HG02970 (cell line): ENCODE results near the gene KCNE1.

ENCODE experiments used
- ATAC-seq: cut with Tn5 transposase; IDR thresholded peaks from one replicate; pipeline ENCODE4 v1.9.1; 2021; ENCODE audit warnings: mild to moderate bottlenecking, moderate library complexity, moderate number of reproducible peaks; ENCODE audit not compliant: unreplicated experiment, low FRiP score

KCNE1 gene

DNA sequence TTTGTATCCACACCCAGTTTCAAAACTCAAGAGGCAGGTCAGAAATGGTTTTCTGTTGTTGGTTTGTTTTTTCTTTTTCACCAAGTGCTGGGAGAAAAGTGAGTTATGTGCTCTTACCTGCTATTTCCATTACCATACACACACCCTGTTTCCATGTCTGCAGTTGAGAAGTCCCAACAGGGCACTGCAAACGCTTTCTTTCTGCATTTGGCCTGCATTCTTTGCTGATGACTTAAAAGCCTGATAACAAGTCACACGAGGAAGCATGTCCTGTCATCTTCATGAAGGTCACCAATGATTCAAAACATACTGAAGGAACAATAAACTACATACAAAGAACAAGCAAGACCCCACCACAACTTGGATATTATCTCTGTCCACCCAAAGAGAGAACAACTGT lies 24.8 kb upstream of the KCNE1 start:
- ATAC-seq = no peak

DNA sequence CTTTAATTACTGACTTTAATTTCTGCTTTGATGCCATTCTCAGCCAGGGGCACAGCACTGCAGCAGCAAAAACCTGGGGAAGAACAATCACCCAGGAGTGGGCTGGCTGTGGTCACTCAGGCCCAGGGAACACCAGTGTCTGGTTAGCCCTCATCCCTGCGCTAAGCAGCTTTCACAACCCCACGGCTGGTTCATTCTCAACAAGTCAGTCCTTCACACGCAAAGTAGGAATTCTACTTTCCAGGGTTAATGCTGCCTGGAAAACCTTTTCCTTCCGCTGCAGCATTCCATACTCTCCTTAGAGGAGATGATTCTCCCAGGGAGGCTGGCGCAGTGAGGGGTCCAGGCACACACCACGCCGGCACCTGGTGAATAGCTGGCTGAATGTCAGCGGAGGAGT lies 24.3 kb upstream of the KCNE1 start:
- ATAC-seq = no peak

DNA sequence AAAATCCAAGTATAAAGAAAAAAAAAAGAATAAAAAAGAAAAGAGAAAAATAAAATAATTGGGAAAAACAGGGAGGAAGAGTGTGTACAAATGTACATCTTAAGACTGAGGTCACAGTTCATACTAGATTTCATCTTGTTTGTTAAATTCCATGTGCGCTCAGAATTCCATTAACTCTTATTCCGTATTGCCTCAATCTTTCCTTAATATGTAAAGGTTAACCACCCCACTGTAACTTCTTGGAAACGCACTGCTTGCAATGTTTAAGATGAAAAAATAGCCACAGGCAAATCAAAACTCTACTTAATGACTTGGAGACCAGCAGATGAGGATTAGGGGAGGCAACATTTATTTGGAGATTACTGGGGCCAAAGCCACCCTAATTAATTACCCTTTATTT lies 23.9 kb upstream of the KCNE1 start:
- no peak for ATAC-seq

DNA sequence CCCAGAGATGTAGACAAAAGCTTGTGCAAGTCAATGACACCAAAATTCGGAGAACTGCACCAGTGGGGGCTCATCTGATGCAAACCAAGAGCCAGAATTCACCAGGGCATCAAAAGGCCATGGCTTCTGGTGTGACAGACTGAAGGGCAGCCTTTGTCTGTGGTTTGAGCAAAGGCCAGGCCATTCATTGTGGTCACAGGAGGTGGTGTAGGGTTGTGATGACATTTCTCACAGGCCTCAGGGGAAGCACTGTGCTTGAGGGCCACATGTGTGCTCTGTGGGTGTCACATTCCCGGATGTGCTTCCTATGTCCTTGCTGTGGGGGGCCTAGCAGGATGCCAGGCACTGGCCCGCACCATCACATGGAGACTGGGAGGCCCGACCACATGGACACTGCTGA lies 22.5 kb upstream of the KCNE1 start:
- ATAC-seq = no peak

DNA sequence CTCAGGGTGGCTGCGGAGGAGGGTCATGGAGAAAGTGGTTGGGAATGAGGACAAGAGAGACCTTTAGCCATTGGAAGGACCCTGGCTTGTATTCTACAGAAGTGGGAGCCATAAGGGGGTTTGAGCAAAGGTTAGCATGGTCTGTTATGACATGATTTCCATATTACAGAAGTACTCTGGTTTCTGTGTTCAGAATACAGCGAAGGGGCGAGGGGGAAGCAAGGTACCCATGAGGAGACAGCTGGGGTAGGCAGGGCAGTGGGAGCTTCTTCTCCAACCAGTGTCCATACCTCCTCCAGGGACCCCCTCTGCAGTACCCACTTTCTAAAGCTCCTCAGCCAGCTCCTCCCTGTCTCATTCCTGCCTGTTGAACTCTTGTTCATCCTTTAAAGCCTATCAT lies 21.9 kb upstream of the KCNE1 start:
- ATAC-seq = no peak

DNA sequence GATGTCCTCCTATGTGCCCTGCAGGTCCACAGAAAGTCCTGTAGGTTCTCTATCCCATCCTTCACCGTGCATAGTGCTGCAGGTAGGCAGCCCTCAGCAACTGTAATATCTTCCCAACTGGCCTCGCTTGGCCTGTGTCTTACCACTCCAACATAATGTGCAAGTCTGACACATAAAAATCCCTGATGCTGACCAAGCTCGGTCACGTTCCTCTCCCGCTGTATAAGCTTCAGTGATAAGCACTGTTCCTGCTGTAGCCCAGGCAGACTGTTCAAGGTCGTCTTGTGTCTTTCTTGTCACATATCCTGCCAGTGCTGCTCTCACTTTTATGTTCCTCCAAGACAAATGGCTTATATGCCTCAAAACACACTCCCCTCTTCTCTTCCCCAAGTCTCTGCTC lies 19.4 kb upstream of the KCNE1 start:
- ATAC-seq = no peak

DNA sequence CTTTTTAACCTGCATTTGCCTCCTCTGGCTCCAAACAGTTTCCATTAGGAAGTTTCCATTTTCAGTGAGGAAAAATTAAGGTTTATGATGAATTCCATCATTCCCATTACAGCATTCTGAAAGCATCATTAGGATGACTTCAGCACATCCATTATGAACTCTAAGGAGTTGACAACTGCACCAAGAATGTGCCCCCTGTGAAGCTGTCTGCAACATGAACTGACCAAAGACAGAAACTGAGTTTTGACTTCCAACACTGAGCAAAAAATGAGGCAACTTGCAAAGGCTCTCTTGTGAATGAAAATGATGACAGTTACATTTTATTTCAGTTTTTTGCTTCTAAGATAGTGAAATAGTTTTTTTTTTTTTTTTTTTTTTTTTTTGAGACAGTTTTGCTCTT lies 18.3 kb upstream of the KCNE1 start:
- no peak for ATAC-seq

DNA sequence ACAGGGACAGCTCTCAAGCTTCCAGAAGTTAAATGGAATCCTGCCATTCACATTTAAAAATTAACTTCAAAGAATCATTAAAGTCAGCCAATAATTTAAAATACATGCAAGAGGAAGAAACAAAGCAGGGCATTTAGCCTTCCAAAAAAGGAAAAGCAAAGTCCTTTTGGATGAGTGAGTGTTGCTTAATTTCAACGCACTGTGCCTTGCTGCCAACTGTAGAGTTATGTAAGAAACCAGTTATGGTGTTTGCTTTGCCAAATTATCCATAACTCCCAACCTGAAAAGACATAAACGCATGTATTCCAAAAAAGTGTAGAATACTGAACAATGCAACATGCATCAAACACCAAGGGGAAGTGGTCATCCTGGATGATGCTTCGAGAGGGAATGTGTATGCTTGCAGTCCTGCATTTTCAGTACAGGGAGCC lies 16.1 kb upstream of the KCNE1 start:
- ATAC-seq = no peak

DNA sequence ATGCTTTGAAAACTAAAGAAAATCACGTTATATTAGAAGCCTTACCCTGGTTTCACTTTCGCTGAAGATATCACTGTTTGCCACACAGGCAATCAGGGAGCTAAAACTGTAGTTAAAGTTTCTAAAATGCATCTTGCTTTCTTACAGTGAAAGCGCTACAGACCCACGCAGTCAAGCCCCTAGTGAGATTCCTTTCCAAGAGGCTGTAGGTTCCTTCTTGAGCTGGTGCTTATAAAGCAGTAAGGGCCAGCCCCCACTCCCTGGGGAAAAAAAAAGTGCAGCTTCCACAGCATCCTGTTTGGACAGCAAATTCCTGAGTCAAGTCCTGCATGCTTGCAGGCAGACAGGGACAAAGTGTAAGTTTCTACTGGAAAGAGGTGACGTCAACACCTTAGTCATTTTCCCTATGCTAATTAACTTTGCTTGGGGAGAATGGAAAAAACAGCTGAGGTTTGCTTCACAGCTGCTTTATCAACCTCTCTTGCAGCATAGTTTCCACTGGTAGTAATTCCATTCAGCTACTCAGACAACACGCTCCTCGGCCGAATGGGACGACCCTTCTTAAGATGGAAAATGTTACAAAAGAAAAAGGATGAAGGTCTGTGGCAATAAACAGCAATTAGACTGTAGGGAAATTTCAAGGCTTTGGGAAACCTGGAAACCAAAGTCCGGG lies 14.7 kb upstream of the KCNE1 start:
- no peak for ATAC-seq

DNA sequence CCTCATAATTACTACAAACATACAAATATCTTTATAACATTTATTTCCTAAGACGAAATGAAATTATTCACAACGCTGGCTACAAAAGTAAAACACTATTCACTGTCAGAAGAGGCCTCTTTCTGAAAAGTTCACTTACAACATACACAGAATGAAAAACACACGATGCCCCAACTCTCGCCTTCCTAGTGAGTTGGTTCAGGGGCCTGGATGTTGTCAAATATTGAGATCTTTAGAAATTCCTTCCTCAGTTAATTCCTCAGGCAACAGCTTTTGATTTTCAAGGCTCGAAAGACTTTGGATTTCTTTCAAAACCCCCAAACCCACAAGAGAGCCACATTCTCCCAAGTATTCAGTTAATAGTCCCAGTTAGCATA lies 14.2 kb upstream of the KCNE1 start:
- no peak for ATAC-seq

DNA sequence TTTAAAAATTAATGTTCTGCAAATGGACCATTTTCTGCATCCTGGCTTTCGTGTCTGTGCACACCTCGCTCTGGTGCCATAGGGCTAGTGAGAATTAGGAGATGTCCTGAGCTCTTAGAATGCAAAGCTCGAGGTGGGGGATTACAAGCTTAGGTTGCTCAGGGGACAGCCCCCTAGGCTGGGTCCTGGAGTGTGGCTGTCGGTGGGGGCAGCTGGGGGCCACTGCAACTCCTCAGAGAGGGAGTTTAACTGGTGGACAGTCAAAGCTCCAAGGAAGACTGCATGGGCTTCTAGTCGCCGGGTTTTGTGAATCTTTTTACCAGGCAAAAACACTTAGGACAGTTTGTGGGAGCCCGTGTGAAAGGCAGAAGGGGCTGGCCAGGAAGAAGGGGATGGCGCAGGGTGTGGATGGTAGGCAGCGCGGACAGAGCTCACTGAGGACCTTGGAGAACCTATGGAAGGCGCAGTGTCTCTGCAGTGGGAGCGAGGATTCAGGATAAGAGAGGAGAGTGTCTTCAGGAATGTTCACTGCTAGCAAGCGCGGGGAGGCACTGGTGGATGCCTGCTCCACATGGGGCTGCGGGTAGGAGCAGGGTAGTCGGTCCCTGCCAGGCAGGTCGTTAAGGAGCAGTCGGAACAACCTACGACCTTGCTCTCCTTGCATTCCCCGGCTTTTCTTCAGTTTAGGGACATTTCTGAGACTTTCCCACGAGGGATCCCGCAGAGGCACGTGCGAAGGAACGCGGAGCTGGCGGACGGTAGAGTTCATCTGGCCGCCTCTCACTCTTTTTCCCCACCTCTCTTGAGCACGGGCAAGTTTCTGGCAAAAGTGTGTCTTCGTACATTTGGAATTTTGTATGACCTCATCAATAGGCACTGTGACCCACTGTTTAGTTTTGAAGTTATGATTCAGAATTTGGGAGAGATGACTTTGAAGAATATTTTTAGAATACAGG lies 12.9 kb upstream of the KCNE1 start:
- ATAC-seq = no peak

DNA sequence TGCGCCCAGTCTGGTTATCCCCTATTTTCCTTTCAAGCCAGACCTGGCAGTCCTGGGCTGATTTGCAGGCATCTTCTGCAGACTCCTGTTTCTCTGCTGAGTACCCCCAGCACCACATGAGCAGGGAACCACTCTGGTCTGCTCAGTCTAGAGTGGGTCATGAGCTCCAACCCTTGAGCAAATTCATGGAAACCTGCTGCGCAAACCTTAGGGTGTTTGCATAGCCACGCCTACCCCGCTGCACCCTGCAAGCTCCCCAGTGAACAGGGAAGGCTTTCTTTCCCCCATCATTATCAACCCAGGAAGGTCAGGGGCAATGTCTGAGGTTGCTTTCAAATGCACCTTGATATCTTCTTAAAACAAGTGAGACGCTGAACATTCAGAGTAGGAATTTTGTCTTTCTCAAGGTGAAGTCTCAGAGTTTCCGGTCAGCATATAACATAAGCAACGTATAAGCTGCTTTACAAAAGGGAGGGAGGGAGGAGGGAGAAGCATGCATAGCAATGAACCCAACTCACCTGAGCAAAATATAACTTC lies 11.1 kb upstream of the KCNE1 start:
- ATAC-seq = no peak

DNA sequence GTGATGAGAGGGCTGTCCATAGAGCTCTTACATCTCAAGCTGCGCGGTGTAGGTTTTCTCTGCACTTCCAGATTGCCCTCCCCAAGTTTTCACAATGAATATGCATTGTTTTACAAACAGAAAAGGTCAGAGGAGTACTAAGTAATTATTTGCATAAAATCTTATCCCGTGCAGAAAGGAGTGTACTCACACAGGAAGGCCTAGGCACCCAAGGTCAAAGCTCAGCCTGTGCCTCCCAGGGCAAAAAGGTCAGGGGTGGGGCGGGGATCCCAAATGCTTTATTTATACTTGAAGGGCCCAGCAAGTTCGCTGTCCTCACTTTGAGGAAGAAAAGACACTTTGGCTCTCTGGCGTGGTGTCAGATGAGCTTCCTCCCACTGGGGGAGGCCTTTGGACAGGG lies 10.3 kb upstream of the KCNE1 start:
- no peak for ATAC-seq

DNA sequence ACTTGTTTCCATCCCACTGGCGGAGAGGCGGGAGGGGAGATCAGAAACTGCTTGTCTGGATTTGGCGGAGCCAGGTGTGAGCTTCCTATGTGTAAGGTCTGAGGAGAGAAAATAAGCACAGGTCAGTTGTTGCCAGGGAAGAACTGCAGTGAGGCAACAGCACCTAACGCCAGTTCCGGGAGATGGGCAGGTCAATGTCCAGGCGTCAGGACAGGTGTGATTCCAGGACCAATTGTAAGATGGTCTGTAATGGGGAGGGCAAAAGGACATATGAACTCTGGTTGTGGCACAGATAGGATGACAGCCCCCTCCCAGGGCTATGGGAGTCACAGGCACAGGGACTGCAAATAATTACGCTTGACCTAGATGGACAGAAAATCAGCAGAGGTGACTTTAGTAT lies 9.6 kb upstream of the KCNE1 start:
- ATAC-seq = no peak

DNA sequence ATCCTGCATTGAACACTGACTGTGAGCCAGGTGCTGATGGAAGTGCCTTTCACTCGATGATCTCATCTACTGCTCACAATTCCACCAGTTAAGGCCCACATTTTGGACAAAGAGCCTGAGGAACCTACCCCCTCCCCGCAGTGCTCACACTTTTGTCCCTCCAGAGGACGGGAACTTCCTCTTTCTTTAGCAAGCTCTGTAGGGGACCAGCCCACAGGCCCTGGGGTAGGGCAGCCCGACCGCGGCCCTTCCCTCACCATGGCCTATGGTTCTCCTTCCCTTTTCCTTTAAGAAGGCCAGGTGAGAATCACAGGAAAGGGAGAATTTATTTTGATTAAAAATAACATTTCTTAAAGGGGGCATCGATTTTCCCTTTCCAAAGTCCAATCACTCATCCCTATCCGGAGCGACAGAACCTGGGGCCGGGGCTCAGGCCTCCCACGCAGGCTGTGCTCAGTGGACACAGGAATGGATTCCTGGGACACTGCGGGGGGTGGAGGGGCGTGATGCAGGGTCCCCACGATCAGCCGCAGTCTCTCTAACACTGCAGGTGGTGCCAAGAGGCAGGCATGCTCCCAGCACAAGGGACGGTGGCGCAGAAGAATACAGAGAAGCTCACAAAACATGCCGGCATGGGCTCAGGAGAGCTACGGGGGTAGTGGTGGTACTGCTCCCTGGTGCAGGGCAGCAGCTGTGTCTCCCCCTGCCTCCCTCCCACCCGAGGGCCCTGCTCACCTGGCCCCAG lies 8.9 kb upstream of the KCNE1 start:
- no peak for ATAC-seq

DNA sequence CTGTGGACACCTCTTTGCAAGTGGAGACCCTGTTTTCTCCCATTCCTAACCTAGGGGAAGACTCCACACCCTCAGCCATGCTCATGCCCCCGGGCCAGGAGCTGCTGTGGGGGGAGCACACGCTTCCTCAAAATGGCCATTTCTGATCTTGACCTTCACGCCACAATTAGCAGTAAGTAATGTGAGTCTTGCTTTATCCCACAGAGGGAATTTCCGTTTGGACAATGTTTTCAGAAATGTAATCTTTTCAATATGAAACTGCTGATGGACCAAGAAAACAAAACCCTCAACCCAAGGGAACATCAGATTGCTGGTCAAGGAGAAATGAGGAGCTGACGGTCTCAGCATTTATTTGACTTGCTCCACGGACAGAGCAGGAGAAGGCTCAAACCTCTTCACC lies 8.3 kb upstream of the KCNE1 start:
- no peak for ATAC-seq

DNA sequence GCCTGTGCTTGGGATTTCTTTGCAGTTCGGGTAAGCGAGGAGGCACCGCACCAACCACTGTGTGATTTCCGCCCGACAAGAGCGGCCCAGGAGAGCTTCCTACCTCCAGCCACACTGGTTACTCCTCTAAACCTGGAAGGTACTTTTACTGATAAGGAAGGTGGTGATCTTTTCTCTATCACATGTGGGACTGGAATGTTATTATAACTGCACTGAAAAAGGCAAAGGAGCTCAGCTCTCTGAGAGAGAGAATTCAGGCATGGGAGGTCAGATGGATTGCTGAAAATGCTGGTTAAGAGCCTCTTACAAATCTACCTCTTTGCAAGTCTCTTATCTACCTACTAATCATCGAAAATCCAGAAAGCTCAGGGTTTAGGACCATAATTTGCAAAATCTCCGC lies 7.7 kb upstream of the KCNE1 start:
- no peak for ATAC-seq

DNA sequence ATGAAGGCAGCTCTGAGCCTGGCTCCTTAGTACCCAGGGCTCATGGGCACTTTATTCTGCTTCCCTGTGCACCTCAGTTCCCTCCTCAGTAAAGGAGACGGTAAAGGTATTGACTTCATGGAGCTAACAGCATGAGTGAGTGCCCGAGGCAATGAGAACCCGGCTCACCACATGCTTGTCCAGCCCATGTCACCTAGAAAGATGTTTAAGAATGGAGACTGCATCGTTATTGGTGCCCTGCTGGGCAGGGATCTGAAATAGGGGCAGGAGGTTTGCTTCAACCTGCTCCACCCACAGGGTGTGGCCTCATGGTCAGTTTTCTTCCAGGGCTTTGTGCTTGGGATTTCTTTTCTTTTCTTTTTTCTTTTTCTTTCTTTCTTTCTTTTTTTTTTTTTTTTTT lies 7.0 kb upstream of the KCNE1 start:
- no peak for ATAC-seq

DNA sequence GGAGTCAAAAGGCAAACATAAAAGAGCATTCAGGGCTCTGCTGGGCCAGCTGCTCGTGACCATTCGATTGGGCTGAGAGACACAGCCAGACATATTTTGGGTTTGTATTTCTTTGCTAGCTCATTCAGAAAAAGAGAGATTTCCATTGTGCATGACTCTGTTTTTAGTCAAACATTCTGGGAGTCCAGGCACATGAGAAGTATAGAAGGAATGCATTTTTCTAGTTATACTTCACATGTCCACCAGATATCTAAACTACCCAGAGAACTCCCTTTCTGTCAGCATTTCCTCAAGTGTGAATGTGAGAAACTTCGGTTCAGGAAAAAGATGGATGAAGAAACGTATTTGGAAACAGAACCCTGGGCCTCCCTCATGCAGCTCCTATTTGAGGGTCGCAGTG lies 6.3 kb upstream of the KCNE1 start:
- ATAC-seq = no peak

DNA sequence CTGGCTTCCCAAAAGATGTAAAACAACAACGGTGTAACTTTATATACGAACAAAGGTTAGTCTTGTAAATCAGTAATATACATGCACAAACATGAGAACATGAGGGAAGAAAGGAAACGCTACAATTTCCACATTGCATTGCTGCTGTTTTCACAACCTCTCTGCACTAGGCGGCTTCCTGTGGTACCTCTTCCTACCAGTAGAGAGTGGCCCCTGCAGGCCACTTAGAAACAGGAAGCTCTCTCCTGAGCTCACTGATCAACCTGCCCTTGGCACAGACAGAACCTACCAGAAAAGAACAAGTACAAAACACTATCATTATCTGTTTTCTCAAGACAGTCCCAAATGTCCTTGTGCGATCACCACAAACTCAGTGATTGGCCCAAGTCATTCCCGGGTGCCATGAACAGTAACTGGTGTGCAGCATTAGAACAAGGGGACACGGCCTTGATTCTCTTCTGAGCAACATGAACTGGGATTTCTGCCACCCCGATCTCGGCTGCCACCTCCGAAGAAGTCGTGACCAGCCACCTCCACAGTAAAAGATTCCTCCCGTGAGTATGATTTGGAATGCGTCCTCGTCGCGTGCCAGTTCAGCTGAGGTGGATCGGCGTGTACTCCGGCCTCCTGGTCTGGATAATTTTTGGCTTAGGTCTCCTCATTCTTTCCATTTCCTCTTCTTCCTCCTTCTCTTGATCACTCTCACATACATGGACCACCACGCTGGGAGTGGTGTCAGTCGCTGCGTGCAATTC lies 5.7 kb upstream of the KCNE1 start:
- no peak for ATAC-seq
